GM21390 (cell line): ENCODE results near the gene ARHGEF12.

Experiments
- ATAC-seq: cut with Tn5 transposase; IDR thresholded peaks from one replicate; pipeline ENCODE4 v1.9.1; 2021; ENCODE audit not compliant: unreplicated experiment

Gene ARHGEF12

GRCh38 chr11:120513436-120514315 lies 177.5 kb downstream of the ARHGEF12 start:
- ATAC-seq = no peak

- ATAC-seq = no peak
Observed at GRCh38 chr11:120514541-120515121, 178.4 kb downstream of the ARHGEF12 start.

GRCh38 chr11:120515186-120515723 lies 179.0 kb downstream of the ARHGEF12 start:
- ATAC-seq = no peak

GRCh38 chr11:120516461-120517389 lies 180.5 kb downstream of the ARHGEF12 start:
- no peak for ATAC-seq

GRCh38 chr11:120517390-120517761 lies 181.2 kb downstream of the ARHGEF12 start:
- ATAC-seq = no peak

GRCh38 chr11:120517801-120518291 lies 181.6 kb downstream of the ARHGEF12 start:
- no peak for ATAC-seq

GRCh38 chr11:120518356-120518755 lies 182.1 kb downstream of the ARHGEF12 start:
- ATAC-seq = no peak

- ATAC-seq = no peak
Observed at GRCh38 chr11:120519474-120519873, 183.3 kb downstream of the ARHGEF12 start.

- no peak for ATAC-seq
Observed at GRCh38 chr11:120520091-120520822, 184.0 kb downstream of the ARHGEF12 start.

- ATAC-seq = no peak
Observed at GRCh38 chr11:120521176-120521575, 185.0 kb downstream of the ARHGEF12 start.

GRCh38 chr11:120522021-120522420 lies 185.8 kb downstream of the ARHGEF12 start:
- ATAC-seq = no peak

GRCh38 chr11:120522736-120523135 lies 186.5 kb downstream of the ARHGEF12 start:
- no peak for ATAC-seq

- no peak for ATAC-seq
Observed at GRCh38 chr11:120523196-120523595, 187.0 kb downstream of the ARHGEF12 start.

GRCh38 chr11:120524536-120525085 lies 188.4 kb downstream of the ARHGEF12 start:
- no peak for ATAC-seq

GRCh38 chr11:120525261-120526171 lies 189.3 kb downstream of the ARHGEF12 start:
- ATAC-seq = no peak

GRCh38 chr11:120526241-120526640 lies 190.0 kb downstream of the ARHGEF12 start:
- no peak for ATAC-seq

- ATAC-seq = no peak
Observed at GRCh38 chr11:120527111-120527761, 191.0 kb downstream of the ARHGEF12 start.

- no peak for ATAC-seq
Observed at GRCh38 chr11:120528749-120529148, 192.5 kb downstream of the ARHGEF12 start.
